ENCODE data around the gene DCDC1.

The DCDC1 gene

DNA sequence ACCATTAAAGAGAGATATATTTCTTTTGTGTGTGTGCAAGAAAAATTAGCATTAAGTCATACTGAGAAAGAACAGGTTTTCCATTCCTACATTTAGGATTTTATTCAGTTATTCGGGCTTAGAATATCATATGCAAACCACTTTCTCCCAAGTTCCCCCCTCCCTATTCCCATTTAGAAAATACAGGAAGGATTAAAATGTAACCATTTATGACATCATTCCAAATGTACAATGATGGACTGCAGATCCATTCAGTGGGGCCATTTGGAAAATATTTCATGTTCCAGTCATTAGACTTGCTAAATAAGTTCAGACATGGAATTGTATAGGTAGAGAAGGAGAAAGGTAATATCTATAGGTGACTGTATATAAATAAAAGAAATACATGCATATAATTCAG, 554.8 kb downstream of the DCDC1 start:
- TF ChIP-seq, protein P1, sequence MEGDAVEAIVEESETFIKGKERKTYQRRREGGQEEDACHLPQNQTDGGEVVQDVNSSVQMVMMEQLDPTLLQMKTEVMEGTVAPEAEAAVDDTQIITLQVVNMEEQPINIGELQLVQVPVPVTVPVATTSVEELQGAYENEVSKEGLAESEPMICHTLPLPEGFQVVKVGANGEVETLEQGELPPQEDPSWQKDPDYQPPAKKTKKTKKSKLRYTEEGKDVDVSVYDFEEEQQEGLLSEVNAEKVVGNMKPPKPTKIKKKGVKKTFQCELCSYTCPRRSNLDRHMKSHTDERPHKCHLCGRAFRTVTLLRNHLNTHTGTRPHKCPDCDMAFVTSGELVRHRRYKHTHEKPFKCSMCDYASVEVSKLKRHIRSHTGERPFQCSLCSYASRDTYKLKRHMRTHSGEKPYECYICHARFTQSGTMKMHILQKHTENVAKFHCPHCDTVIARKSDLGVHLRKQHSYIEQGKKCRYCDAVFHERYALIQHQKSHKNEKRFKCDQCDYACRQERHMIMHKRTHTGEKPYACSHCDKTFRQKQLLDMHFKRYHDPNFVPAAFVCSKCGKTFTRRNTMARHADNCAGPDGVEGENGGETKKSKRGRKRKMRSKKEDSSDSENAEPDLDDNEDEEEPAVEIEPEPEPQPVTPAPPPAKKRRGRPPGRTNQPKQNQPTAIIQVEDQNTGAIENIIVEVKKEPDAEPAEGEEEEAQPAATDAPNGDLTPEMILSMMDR (conservative IDR thresholded peaks at IDR 0.05), result no peak
- TF ChIP-seq ZFX (IDR thresholded peaks at IDR 0.05), result no peak
- H3K27ac ChIP-seq, result no peak overlapping the region

All from C4-2B (cell line).